MV-4-11 (cell line): ENCODE data around the gene HEG1.
A peak's percentile ranks its signal among the peaks of the same experiment; 100 is the strongest.

ENCODE experiments used
- DNase-seq: peaks from one replicate; lab custom pipeline; 2025; lab: John Stamatoyannopoulos, UW

The HEG1 gene

GRCh38 chr3:125014570-125015179, 41.1 kb downstream of the HEG1 start:
- DNase-seq = no peak

GRCh38 chr3:125013095-125013494, 42.7 kb downstream of the HEG1 start:
- no peak for DNase-seq

GRCh38 chr3:125011941-125012340, 43.9 kb downstream of the HEG1 start:
- no peak for DNase-seq

- DNase-seq = no peak
Measured at GRCh38 chr3:125010393-125010792, 45.4 kb downstream of the HEG1 start.

- no peak for DNase-seq
Measured at GRCh38 chr3:125008766-125009165, 47.0 kb downstream of the HEG1 start.

- DNase-seq = no peak
Measured at GRCh38 chr3:125006291-125006731, 49.5 kb downstream of the HEG1 start.

GRCh38 chr3:125005676-125006075, 50.1 kb downstream of the HEG1 start:
- DNase-seq = no peak

- no peak for DNase-seq
Measured at GRCh38 chr3:125005222-125005621, 50.6 kb downstream of the HEG1 start.

- no peak for DNase-seq
Measured at GRCh38 chr3:125003859-125004595, 51.8 kb downstream of the HEG1 start.

- no peak for DNase-seq
Measured at GRCh38 chr3:125003369-125003853, 52.4 kb downstream of the HEG1 start.

- DNase-seq = no peak
Measured at GRCh38 chr3:125002414-125003368, 53.1 kb downstream of the HEG1 start.

GRCh38 chr3:125001557-125002413, 54.0 kb downstream of the HEG1 start:
- DNase-seq = no peak

GRCh38 chr3:125000661-125001060, 55.1 kb downstream of the HEG1 start:
- no peak for DNase-seq

GRCh38 chr3:124999897-125000435, 55.8 kb downstream of the HEG1 start:
- no peak for DNase-seq

GRCh38 chr3:124999317-124999716, 56.5 kb downstream of the HEG1 start:
- no peak for DNase-seq

GRCh38 chr3:124998247-124998630, 57.6 kb downstream of the HEG1 start:
- DNase-seq = no peak

- DNase-seq = no peak
Measured at GRCh38 chr3:124997303-124998246, 58.2 kb downstream of the HEG1 start.

- peak; percentile 66 for DNase-seq
Measured at GRCh38 chr3:124995460-124995994, 60.3 kb downstream of the HEG1 start.

GRCh38 chr3:124993466-124993865, 62.3 kb downstream of the HEG1 start:
- no peak for DNase-seq

GRCh38 chr3:124992041-124992440, 63.8 kb downstream of the HEG1 start:
- DNase-seq = no peak
